IPS-18c (cell line): ENCODE data around the gene TPO.

Experiments used
- H3K4me3 ChIP-seq: 2 replicates; pipeline ENCODE4 v1.7.0; 2013; ENCODE audit warnings: low read depth, mild to moderate bottlenecking, low read length, moderate library complexity; ENCODE audit not compliant: insufficient read depth
- H3K9me3 ChIP-seq: one replicate; pipeline ENCODE4 v1.6.1; 2013; ENCODE audit warnings: mild to moderate bottlenecking, low read length, moderate library complexity; ENCODE audit not compliant: control insufficient read depth, insufficient read depth

Gene TPO

DNA sequence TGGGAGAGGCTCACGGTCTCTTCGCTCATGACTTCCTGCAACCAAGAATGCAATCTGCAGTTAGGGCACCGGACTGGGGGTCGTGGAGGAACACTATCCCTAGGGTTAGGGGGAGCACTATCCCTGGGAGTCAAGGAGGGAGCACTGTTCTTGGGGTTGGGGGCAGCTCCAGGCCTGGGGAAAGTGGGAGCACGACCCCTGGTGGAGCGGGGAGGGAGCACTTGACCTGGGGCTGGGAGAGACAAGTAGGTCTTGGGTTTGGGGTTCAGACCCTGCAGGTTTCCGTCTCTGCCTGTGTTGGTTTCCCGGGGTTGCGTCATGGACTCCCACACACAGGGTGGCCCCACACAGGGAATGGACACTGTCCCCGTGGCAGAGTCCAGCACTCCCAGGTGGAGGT is 133.6 kb downstream of the TPO start:
- H3K4me3 ChIP-seq, result no peak overlapping the region
- no peaks in the 10 kb centered on the region for H3K9me3 ChIP-seq

DNA sequence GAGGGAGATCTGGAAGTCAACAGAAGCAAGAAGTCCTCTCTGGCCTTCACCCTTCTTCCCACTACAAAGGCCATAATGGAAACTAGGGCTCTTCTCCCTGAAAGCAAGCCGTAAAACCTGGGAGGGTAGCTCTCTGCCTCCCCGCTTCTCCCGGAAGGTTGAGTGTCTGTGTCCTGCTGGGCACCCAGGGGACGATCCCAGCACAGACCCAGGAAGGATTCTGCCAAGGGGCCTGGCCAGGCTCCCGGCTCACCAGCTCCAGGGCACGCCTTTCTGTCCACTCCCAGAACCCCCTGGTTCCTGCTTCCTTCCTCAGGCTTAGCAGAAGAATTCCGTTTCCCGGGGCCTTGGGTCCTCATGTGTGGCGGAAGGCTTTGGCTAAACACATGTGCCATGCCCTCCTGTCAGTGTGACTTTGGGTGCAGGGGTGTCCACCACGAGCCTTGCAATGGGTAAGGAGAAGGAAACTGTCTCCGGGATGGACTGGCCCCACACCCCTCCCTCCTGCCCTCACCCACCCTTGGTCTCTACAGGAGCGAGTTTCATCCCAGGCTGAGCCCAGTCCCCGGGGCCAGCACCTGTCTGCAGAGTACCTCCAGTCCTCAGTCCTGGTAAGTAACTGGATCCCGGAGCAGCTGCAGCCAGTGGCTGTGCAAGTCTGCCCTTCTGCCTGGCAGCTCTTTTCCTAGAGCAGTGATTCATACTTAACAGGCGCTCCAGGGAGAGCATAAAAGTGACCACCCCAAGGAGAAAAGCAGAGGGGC is 135.8 kb downstream of the TPO start:
- H3K4me3 ChIP-seq, result no peak overlapping the region
- no peaks in the 10 kb centered on the region for H3K9me3 ChIP-seq

DNA sequence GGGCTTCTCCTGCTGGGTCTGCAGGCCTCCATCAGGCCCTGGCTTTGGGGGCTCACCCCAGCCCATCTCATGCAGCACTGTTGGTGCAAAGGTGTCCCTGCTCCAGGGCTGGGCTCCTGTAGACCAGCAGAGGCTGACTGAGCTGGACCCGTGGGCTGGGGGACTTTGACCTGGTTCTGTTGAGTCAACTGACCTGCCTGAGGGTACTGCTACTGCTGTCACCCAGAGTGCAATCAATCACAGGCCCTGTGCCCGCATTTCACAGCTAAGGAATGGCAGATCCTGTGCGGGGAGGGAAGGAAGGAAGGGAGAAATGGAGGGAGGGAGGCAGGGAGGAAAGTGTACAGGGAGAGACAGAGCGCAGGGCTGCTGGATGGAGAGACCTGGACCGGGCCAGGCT is 136.8 kb downstream of the TPO start:
- Histone ChIP-seq H3K4me3 (no peak overlapping the region), H3K9me3 (no peaks in the 10 kb centered on the region)

DNA sequence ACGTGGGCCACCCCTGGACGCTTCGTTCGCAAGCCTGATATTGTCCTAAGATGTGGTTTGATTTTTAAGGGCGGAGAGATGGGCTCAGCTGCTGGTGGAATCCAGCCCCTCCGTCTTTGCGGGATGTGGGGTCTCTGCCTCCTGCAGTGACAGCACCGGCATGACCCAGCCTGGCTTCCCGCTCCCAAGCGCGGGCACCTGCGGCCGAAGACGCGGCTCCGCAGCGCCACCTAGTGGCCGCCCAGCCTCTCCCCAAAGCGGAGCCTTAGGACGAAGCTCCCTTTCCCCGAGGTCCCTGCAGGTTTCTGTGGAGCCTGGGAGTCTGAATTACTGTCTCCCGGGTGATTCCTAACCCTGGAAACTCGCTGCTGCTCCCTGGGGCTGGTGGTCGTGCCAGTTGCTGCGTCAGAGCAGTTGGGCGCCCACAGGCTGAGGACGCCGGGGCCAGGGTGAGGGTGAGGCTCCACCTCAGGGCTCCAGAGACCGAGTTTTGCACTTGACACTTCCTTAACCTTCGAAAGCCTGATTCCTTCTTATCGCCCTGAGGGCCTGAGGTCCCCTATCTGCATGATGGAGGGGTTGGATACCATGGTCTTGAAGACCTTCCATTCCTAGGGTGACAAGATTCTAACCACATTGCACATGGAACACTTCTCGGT is 137.5 kb downstream of the TPO start:
- no peak overlapping the region for H3K4me3 ChIP-seq
- no peaks in the 10 kb centered on the region for H3K9me3 ChIP-seq

DNA sequence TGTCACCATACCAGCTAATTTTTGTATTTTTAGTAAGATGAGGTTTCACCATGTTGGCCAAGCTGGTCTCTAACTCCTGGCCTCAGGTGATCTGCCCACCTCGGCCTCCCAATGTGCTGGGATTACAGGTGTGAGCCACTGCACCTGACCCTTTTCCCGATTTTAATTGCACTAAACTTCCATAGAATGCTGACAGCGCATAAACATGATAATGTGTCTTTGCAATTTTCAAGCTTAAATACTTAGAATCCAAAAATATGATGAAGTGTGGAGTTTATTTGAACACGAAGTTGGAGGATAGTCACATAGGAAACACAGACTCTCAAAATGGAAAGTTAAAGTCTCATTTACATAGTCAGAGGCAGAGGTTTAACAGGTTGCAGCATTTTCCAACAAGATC is 138.6 kb downstream of the TPO start:
- H3K9me3 ChIP-seq, result no peaks in the 10 kb centered on the region
- H3K4me3 ChIP-seq, result no peak overlapping the region

DNA sequence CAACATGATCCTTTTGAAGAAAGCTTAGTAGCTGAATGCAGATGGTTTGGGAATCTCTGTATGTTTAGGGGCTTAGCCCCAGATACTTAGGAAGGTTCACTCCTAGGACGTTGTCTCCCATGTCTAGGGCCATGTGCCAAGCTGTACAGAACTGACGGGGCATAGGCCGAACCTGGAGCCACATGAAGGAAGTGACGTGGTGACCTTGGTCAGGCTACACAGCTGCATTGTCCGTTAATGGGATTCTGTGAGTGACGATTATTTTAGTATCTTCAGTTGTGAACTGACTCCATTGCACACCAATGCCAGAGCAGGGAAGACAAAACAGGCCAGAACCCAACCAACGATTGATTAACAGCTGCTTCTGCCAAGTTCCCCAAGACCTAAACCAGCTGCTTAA is 139.3 kb downstream of the TPO start:
- Histone ChIP-seq H3K9me3 (no peaks in the 10 kb centered on the region), H3K4me3 (no peak overlapping the region)

DNA sequence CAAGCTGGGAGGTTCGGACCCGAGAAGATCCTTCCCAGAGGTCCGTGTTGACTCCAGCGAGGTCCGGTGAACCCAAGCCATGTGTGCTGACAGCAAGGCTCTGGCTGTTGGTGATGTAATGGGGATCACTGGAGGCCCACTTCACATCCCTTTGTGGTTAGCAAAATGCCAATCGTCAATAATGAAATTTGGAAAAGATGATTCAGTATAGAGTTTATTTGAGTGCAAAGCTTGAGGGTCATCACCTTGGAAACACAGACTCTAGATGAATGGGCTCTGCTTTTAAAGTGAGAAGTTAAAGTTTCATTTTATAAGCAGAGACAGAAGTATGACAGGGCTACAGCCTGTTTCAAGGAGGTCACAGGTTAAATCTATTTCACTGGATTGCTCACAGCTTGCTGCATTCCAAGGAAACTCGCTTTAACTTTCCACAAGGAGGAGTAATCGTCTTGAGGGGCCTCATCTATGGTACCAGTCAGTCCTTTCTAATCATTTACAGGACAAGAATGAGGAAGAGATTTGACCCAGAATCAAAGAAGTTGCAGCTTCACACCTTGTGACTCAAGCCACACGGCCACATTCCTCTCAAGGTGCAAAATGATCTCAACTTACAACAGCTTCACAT is 140.5 kb downstream of the TPO start:
- H3K9me3 ChIP-seq, result no peaks in the 10 kb centered on the region
- H3K4me3 ChIP-seq, result no peak overlapping the region

DNA sequence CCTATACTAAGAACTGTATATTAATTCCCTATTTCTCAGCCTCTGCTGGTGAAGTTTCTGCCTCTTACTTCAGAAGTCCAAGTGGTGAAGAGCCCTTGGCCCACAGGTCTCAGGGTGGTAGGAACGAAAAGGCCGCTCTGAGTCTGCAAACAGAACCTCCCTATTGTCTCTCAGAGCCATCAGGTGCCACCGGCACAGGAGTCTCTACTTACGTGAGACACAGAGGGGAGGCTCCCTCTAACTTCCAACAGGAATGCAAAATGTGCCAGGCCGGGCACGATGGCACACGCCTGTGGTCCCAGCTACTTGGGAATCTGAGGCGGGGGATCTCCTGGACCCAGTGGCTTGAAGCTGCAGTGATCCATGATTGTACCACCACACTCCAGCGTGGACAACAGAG is 143.0 kb downstream of the TPO start:
- Histone ChIP-seq H3K4me3 (no peak overlapping the region), H3K9me3 (no peaks in the 10 kb centered on the region)

DNA sequence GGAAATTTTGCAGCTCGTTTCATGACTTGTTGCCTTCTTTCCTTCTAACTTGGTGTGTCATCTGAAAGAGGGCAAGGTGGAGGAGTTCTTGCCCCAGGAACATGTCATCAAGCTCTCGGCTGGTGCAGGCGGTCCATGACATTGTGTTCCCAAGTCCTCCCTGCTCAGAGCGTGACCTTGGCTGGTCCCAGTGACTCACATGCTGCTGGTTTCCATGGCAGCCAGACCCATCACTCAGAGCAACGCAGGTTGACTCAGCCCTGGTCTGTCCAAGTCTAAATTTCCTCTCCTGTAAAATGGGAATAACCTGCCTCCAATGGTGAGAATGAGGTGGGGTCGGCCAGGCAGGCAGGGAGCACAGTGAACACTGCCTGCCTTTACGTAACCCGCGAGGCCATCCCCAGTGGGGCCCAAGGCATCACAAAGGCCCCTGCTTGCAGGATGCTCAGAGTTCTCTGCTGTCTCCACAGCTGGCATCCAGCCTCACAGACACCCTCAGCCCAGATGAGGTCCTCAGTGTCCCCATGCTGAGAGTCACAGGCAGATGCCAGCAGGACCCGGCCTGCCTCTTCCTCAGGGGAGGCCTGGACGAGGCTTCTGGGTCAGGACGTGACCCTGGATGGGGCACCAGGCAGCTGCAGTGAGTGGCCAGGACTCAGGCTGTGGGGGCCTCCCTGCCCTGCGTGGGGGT is 143.7 kb downstream of the TPO start:
- no peaks in the 10 kb centered on the region for H3K9me3 ChIP-seq

DNA sequence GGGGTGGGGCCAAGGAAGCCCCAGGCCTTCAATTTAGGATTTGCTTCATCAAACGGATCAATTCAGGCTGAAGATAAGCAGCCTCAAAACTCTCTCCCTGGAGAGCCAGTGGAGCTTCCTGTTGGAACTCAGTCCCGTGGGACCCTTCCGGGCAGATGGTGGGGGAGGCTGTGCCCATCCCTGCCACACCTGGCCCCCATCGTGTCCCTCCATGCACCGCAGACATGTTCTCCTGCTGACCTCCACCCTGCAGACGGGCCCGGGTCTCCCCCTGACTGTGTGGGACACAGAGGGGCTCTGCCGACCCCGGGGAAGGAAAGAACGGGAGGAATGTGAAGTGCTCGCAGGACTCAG is 144.2 kb downstream of the TPO start:
- Histone ChIP-seq H3K9me3 (no peaks in the 10 kb centered on the region), H3K4me3 (no peak overlapping the region)

More for the DNA sequence above, 143.7 kb downstream of the TPO start:
- H3K4me3 ChIP-seq, result no peak overlapping the region

DNA sequence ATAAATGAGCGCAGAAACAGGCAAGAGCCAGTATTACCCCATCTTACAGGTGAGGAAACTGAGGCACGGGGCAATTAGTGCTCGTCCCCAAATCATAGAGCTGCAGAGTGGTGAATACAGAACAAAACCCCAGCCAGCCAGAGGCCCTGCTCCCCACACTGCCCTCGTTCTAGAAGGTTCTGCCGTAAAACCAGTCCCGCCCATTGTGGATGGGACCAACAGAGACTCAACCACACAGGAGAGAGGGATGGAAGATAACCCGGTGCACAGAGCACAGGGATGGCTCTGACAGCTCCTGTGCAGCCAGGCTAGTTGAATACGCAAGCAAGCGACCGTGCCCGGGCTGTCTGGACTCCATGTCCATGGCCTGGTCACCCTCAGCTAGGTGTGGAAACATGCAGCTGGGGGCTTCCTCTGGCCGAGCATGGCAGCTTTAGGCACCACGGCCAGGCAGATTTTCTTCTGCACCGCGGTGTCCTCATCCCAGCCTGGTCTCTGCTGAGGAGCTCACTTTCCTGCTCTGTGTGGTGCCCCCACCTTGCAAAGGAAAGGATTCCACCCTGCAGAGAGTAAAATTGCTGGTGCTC is 146.4 kb downstream of the TPO start:
- no peaks in the 10 kb centered on the region for H3K9me3 ChIP-seq
- H3K4me3 ChIP-seq, result no peak overlapping the region

DNA sequence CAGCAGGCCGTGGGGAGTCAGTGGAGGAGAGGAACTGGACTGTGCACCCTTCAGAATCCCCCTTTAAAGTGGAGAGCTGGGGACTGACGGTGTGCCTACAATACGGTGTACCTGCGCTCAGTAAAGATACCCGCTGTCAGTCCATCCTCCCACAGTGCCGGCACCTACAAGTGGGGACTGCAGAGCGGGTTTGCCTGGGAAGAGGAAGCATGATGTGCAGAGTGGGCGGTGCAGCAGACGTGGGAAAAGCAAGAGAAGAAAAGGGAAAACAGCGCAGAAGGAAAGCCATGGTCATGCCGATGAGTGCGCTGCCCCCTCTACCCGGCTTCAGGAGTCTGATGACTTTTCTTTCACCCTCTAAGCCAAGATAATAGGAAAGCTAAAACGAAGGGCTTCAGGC is 148.0 kb downstream of the TPO start:
- Histone ChIP-seq H3K4me3 (no peak overlapping the region), H3K9me3 (no peaks in the 10 kb centered on the region)

DNA sequence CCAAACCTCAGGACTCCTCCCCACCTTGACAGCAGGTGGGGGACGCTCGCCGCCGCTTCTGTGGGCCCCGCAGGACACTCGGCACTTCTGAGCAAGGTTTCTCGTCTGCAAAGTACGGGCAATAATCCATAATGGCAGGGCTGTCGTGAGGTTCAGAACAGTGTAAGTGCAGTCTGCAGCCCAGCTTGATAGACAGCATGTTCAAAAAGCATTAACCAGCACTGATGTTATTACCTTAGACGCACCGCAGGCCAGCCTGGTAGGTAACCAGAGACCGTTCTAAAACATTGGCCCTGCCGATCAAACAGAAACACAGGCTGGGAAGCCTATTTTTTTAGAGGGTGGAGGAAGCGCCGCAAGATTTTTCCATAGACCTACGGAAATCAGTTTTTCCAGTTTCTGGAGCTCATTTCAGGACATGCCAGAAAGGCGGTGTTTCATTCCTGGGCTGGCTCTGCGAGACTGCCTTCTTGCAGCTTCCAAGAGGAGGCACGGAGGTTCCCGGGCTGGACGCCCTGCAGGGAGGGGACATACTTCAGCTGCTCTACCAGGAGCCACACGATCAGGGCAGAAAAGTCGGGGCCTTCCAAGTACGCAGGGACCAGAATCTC is 148.7 kb downstream of the TPO start:
- no peaks in the 10 kb centered on the region for H3K9me3 ChIP-seq
- H3K4me3 ChIP-seq, result no peak overlapping the region

DNA sequence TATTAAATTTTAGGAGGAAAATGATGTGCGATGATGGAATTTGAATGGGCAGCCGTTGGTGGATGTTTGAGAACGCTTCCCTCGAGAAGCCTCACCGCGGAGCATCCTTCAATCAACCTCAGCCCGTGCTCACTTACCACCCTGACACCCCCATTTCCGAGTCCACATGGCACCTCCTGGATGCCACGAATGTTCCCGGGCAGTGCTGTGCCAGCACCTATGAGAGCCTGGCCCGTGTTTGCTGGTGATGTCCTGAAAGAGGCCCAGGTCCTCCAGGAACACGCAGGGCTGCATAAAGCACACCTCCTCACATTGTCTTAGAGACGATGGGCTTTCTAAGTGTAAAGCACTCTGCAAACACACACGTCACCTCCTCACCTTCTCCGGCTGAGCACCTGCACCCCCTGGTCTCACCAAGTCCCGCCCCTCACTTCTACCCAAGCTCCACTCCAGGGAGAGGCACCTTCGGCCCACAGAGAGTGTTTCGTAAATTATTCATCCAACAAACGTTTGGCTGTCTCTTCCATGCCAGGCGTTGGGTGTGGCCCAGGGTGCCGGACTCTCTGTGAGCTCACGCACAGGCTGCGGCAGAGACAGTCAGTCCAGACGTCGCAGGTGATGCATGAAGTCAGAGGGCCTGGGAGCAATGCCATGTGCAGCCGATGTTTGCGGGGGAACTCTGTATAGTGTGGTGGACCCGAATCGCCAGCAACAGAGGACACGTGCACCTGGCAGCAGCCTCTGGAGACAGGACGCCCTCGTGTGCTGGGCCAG is 150.0 kb downstream of the TPO start:
- no peak overlapping the region for H3K4me3 ChIP-seq
- H3K9me3 ChIP-seq, result peaks cover 3% of the 10 kb centered on the region

DNA sequence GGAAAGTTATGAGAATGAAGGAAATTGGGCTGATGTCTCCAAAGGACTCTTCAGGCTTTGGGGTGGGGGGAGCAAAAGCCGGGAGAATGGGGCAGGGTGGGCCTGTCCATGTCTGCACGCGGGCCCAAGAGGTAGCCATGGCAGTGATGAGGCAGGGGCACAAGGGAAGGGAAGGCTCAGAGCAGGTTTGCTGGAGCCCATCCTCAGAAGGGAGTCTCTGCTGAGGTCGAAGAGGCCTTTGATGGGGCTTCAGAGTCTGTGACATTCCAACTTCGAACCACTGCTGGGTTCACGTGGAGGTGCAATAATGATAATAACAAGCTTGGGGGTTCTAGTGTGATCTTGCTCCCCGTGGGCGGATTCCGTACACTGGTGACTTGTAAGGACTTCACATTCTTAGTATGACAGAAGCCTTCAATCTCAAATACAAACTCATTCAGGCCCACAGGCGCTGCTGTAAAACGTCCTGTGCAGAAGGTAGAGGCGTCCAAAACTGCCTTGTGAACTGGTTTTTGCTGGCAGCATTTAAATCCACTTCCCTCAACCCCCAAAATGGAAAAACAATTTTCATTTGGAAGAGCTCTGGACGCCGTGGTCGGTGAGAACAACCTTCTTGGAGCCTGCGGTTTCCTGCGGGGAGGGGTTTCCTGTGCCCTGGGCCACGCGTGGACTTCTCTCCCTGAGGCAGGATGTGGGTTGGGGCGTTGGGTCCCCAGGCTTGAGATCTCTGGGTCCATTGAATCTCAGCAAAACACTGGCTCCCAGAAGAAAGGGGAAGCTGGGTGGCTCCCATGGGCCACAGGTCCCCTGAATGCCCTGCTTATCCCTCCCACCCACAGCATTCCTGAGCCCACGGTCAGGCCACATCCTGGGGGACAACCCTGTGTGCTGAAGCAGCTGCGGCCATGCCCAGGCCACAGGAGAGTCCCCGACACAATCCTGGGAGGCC is 151.0 kb downstream of the TPO start:
- H3K4me3 ChIP-seq, result no peak overlapping the region
- H3K9me3 ChIP-seq, result peaks cover 5% of the 10 kb centered on the region
